H1 (cell line): ENCODE data around the gene PFN4. TPM values are rescaled to one million over a fixed set of nuclear protein-coding genes. Genes with fewer than 3 reads are reported as not detected.

ENCODE experiments used
- KDM4A ChIP-seq: IDR thresholded peaks from one replicate; pipeline ENCODE4 v1.7.1; 2012; ENCODE audit warnings: low read depth, mild to moderate bottlenecking, moderate library complexity, low read length, inconsistent platforms; ENCODE audit not compliant: severe bottlenecking
- RXRA ChIP-seq: IDR thresholded peaks from 2 replicates; pipeline ENCODE4 v1.6.1; 2011; ENCODE audit warnings: low read depth, mild to moderate bottlenecking, low read length, moderate library complexity; ENCODE audit not compliant: insufficient read depth
- SP1 ChIP-seq: IDR thresholded peaks from 2 replicates; pipeline ENCODE4 v1.6.1; 2011; ENCODE audit warnings: low read depth, low read length
- polyA plus RNA-seq, 7 experiments: library from polyadenylated mRNA; depleted of rRNA in 3 of 7; stranded (reverse) in 5 of 7; unstranded in 2 of 7; fragments of >200 nt in 5 of 7; fragments of 200-250 nt in 2 of 7; gene quantifications; 1 replicate in 5 of 7; 2 replicates in 1 of 7; 4 replicates in 1 of 7; pipeline versions ENCODE4 v1.2.1 to v1.2.3, GENCODE V29; 2011 to 2013; ENCODE audit warnings: missing spikeins in 2 of 7, mixed read lengths in 2 of 7
- total RNA-seq: library from RNA; stranded (reverse); fragmentation: NEBNext Ultra II Directional; extraction: Animal tissue kit (Norgen Biotek cat#: 25700); gene quantifications from 2 replicates; pipeline ENCODE4 v1.2.1, GENCODE V29; 2021

Gene PFN4
- total and polyA plus RNA-seq, 2 of the 8 experiments (the other 6 are each of a cell fraction or from before 2014, with no cell fraction given): not detected

GRCh38 chr2:24164416-24164973, 41.4 kb upstream of the PFN4 start (continued):
- TF ChIP-seq SP1 (no peak), KDM4A (no peak), RXRA (no peak)
